Cardiac septum (tissue), 1 donor: Measurements from ENCODE around the gene KCNJ14. TPM values are rescaled to one million over a fixed set of nuclear protein-coding genes. Genes with fewer than 3 reads are reported as not detected.

Experiments used
- DNase-seq: peaks from one replicate; pipeline ENCODE4 v3.0.0-alpha.2; 2020; ENCODE audit warnings: low spot score
- intact Hi-C: fragments of 100-400 bp; cut with DNase I; formaldehyde crosslinking; loops from one replicate; pipeline ENCODE4 v1.14.0; 2022
- total RNA-seq: library from RNA; stranded (reverse); fragmentation: NEBNext Ultra II Directional; extraction: Animal tissue kit (Norgen Biotek cat#: 25700); gene quantifications from one replicate; pipeline ENCODE4 v1.2.1, GENCODE V29; 2021
- donor health status: DM: no; HTN: no; CAD: no.

Gene KCNJ14
- total RNA-seq, 1 donor from 2014 or later = 0.32 TPM

DNA sequence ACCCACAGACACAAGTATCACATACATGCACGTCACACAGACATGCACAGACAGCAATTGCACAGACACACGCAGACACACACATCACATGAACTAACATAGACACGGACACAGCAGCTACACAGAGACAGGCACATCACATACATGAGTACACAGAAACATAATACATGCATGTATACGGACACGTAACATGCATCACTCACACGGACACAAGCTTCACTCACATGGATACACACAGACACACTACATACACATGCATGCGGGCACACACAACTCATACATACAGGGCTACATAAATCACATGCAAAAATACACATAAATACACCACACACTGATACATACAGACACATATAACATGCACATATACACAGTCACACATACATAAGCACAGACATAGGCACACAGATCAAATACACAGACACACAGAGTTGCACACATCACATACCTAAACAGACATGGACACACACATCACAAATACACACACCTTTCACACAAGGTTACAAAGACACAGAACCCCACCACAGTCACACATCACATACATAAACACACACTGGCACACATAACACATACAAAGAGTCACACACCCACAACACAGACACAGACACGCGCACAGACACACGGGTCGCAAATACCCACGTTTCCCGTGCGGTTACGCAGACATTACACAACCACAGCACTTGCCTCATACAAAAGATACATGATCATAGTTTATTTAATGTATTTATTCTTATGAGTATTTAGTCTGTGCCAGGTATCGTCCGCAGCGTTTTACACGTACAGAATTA lies 57.3 kb downstream of the KCNJ14 start:
- intact Hi-C loops = loop anchor here (5.0 kb wide), 1 partner anchor 45 kb away; the partner anchor contains the start of gene CYTH2

DNA sequence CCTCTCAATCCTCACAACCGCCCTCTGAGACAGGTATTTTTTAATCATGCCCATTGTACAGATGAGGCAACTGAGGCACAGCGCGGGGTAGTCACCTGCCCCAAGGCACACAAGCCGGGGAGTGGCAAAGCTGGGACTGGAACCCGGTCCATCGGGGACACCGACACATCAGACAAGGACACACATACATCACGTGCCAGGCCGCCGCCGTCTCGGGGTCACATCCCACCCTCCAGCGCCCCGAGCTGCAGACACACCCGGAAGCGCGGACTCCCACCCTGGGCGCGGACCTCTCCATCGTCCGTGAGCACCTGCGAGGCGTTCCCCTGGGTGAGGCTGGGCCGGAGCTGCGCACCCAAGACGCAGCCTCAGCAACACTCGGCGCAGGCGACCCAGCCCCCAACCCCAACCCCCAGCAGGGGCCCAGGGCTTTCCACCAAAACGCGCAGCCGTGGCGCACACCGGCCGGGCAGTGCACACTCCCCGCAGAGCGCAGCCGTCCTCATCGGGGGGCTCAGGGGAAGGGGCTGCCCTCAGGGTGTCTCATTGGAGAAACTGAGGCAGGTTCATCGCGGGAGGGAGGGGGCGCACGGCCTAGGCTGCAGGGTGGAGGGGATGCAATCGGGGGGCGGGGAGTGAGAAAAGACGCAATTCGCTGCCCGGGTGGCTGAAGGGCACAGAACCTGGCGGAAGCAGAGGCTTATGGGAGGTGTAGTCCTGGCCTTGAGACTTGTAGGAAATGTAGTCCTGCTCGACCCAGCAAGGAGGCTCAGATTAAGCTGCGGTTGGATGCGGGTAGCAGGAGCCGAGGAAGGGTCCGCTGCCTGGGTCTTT lies 58.1 kb downstream of the KCNJ14 start:
- no peak for DNase-seq
- intact Hi-C loops = loop anchor here (5.0 kb wide), 1 partner anchor 46 kb away; the partner anchor contains the start of gene CYTH2

More for the DNA sequence above, 57.3 kb downstream of the KCNJ14 start:
- DNase-seq = no peak

DNA sequence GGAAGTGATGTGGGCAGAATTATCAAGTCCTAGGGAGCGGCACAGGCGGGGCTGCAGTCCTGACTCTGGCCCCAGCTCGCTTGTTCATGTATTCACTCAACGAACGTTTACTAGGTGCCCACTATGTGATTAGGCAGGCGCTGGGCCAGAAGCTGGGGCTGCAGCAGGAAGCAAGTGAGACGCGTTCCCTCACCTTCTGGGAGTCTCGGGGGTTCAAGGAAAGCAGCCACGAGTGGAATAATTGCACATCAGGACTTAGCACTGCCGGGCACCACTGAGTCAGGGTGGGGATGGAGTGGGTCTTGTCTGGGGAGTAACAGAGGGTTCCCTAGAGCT lies 58.7 kb downstream of the KCNJ14 start:
- no peak for DNase-seq
- intact Hi-C loops = loop anchor here (5.0 kb wide), 1 partner anchor 47 kb away; the partner anchor contains the start of gene CYTH2

DNA sequence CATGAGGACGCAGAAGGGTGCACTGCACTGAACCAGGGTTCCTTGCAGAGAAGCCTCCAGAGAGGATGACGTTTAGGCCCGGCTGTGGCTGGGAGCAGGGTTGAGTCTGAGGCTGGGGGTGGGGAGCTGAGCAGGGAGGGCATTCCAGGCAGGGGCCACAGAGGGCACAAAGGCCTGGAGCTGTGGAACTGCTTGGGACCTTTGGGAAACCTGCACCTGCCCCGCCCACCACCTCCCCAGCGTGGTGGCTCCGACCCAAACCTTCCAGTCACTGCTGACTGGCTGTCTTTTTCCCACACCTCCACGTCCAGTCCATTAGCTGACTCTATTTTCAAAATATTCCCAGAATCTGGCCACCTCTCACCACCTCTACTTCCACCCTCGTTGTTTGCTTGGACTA lies 61.2 kb downstream of the KCNJ14 start:
- intact Hi-C loops = no loop called here
- no peak for DNase-seq

Other genes starting within 250 kb of the KCNJ14 start
- 26.1 TPM for gene CARD8, start 199.7 kb upstream of the KCNJ14 start, total RNA-seq
- 0.35 TPM for gene ZNF114, start 185.5 kb upstream of the KCNJ14 start, total RNA-seq
- 47.3 TPM for gene EMP3, start 130.0 kb upstream of the KCNJ14 start, total RNA-seq
- gene TMEM143, start 91.6 kb upstream of the KCNJ14 start, total RNA-seq = 50.2 TPM
- gene SYNGR4, start 91.2 kb upstream of the KCNJ14 start, total RNA-seq = not detected
- 70.1 TPM for gene KDELR1, start 64.0 kb upstream of the KCNJ14 start, total RNA-seq
- gene GRIN2D, start 61.9 kb upstream of the KCNJ14 start, total RNA-seq = 0.70 TPM
- 17.5 TPM for gene GRWD1, start 9.6 kb upstream of the KCNJ14 start, total RNA-seq
- 46.4 TPM for gene CYTH2, start 13.8 kb downstream of the KCNJ14 start, total RNA-seq
- gene LMTK3, start 56.3 kb downstream of the KCNJ14 start, total RNA-seq = 3.0 TPM
- gene SULT2B1, start 96.6 kb downstream of the KCNJ14 start, total RNA-seq = 0.19 TPM
- not detected for gene SPACA4, start 151.2 kb downstream of the KCNJ14 start, total RNA-seq
- gene FAM83E, start 159.5 kb downstream of the KCNJ14 start, total RNA-seq = not detected
- 437 TPM for gene RPL18, start 163.6 kb downstream of the KCNJ14 start, total RNA-seq
- 8.5 TPM for gene SPHK2, start 163.9 kb downstream of the KCNJ14 start, total RNA-seq
- gene DBP, start 181.8 kb downstream of the KCNJ14 start, total RNA-seq = 4.4 TPM
- gene CA11, start 190.6 kb downstream of the KCNJ14 start, total RNA-seq = 6.5 TPM
- not detected for gene NTN5, start 217.4 kb downstream of the KCNJ14 start, total RNA-seq
- not detected for gene FUT2, start 240.4 kb downstream of the KCNJ14 start, total RNA-seq